Panc1 (cell line): ENCODE data around the gene PROX1. TPM values are rescaled to one million over a fixed set of nuclear protein-coding genes. Genes with fewer than 3 reads are reported as not detected.

ENCODE experiments used
- ATAC-seq: fragments of 200-7000 bp; cut with Tn5 transposase; 2 replicates; pipeline ENCODE4 v1.9.1; 2020; ENCODE audit warnings: mild to moderate bottlenecking, moderate library complexity
- BruUV-seq: library from RNA; stranded (reverse); fragments of 400-500 nt; replicated peaks from 2 replicates; lab custom pipeline; 2021; lab: Mats Ljungman, UMichigan
- CTCF ChIA-PET: fragments of 300-600 bp; sonication (Branson Sonifier 250); formaldehyde crosslinking; loops from one replicate; lab custom pipeline; 2022; ENCODE audit warnings: antibody characterized with exemption; lab: Charles Lee
- POLR2A ChIA-PET: fragments of 300-600 bp; sonication (Branson Sonifier 250); formaldehyde crosslinking; loops from one replicate; lab custom pipeline; 2022; ENCODE audit warnings: antibody characterized with exemption; lab: Charles Lee
- DNase-seq: peaks from one replicate; pipeline ENCODE4 v3.0.0-alpha.2; 2010; ENCODE audit warnings: low read depth, low spot score
- H3K27ac ChIP-seq: 2 replicates; pipeline ENCODE4 v1.5.1; 2011; ENCODE audit warnings: mild to moderate bottlenecking, low read length, inconsistent platforms
- H3K27me3 ChIP-seq: fragments of 200-500 bp; sonication (Bioruptor generic); 2 replicates; pipeline ENCODE4 v1.6.0; 2014; ENCODE audit warnings: low read length, inconsistent platforms; ENCODE audit not compliant: control insufficient read depth, insufficient read depth
- H3K36me3 ChIP-seq: fragments of 200-500 bp; sonication (Bioruptor generic); 2 replicates; pipeline ENCODE4 v1.5.1; 2014; ENCODE audit warnings: inconsistent platforms, mild to moderate bottlenecking, low read length, moderate library complexity; ENCODE audit not compliant: control insufficient read depth, insufficient read depth
- H3K4me1 ChIP-seq: 2 replicates; pipeline ENCODE4 v1.5.1; 2011; ENCODE audit warnings: inconsistent platforms, mild to moderate bottlenecking, low read length, moderate library complexity; ENCODE audit not compliant: control insufficient read depth, insufficient read depth
- H3K4me3 ChIP-seq, 2 experiments: 2 replicates each; pipeline ENCODE4 v1.5.1; 2011 to 2012; ENCODE audit warnings: low read depth in 2 of 2, low read length in 2 of 2, mild to moderate bottlenecking in 2 of 2, inconsistent platforms in 1 of 2, moderate library complexity in 1 of 2
- H3K9me3 ChIP-seq: fragments of 200-500 bp; sonication (Bioruptor generic); 2 replicates; pipeline ENCODE4 v1.5.1; 2014; ENCODE audit warnings: low read depth, mild to moderate bottlenecking, inconsistent platforms, low read length, moderate library complexity; ENCODE audit not compliant: control insufficient read depth, insufficient read depth
- POLR2AphosphoS5 ChIP-seq: IDR thresholded peaks from 2 replicates; pipeline ENCODE4 v1.6.1; 2012; ENCODE audit warnings: mild to moderate bottlenecking, low read depth, low read length, moderate library complexity
- SIN3A ChIP-seq: IDR thresholded peaks from 2 replicates; pipeline ENCODE4 v1.6.1; 2012; ENCODE audit warnings: low read depth, mild to moderate bottlenecking, low read length, moderate library complexity, borderline replicate concordance; ENCODE audit not compliant: insufficient read depth
- TCF7L2 ChIP-seq: IDR thresholded peaks from 2 replicates; pipeline ENCODE4 v1.6.1; 2011; ENCODE audit warnings: mild to moderate bottlenecking, low read depth, low read length, inconsistent platforms
- in situ Hi-C: cut with HindIII; loops from 2 replicates; pipeline ENCODE4 v1.10.0; 2016; ENCODE audit warnings: low sequenced_read_pairs, low pct_unique_long_range_greater_than_20kb
- intact Hi-C: fragments of 100-400 bp; cut with micrococcal nuclease; formaldehyde crosslinking; loops from one replicate; pipeline ENCODE4 v1.10.0; 2022; ENCODE audit not compliant: unreplicated experiment
- total RNA-seq: library from RNA; stranded (reverse); gene quantifications from one replicate; pipeline ENCODE4 v1.2.1, GENCODE V29; 2021; ENCODE audit not compliant: unreplicated experiment
- TF ChIP-seq, protein P1 (sequence below): fragments of 450-650 bp; IDR thresholded peaks from 2 replicates; pipeline ENCODE4 v1.5.1; 2017; ENCODE audit warnings: mild to moderate bottlenecking
- TF ChIP-seq, protein P2 (sequence below), 2 experiments: IDR thresholded peaks; 2 replicates each; pipeline ENCODE4 v1.6.1; 2011 to 2012; ENCODE audit warnings: low read depth in 2 of 2, control low read depth in 1 of 2, low read length in 1 of 2, mild to moderate bottlenecking in 1 of 2, moderate library complexity in 1 of 2; ENCODE audit not compliant: insufficient read depth in 1 of 2

Gene PROX1
- total RNA-seq, 1 experiment from 2014 or later = 0.13 TPM

DNA sequence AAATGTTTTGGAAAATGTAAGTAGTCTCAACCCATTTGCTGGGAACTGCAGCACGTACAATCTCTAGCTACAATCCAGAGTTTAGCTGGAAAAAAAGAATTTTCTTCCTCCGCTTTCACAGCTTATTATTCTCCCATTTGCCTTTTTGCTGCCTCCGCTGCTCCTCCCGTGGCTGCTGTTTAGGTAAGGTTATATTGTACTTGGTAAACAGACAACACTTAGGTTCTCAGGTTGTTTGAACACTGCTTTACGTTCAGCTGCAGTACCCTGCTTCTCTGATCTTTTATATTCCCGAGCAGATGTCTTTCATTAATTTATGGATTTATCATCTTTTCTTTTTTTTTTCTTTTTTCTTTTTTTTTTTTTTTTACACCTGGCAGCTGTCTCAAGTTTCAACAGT is 14.3 kb downstream of the PROX1 start:
- no peak for DNase-seq
- no peaks in the 10 kb centered on the region for H3K36me3 ChIP-seq
- BruUV-seq = no TSS peak
- no peak overlapping the region for H3K4me3 ChIP-seq
- H3K4me1 ChIP-seq = no peaks in the 10 kb centered on the region
- H3K9me3 ChIP-seq = no peaks in the 10 kb centered on the region
- TF ChIP-seq POLR2AphosphoS5 (no peak), SIN3A (no peak), TCF7L2 (no peak)
- TF ChIP-seq, protein P1, sequence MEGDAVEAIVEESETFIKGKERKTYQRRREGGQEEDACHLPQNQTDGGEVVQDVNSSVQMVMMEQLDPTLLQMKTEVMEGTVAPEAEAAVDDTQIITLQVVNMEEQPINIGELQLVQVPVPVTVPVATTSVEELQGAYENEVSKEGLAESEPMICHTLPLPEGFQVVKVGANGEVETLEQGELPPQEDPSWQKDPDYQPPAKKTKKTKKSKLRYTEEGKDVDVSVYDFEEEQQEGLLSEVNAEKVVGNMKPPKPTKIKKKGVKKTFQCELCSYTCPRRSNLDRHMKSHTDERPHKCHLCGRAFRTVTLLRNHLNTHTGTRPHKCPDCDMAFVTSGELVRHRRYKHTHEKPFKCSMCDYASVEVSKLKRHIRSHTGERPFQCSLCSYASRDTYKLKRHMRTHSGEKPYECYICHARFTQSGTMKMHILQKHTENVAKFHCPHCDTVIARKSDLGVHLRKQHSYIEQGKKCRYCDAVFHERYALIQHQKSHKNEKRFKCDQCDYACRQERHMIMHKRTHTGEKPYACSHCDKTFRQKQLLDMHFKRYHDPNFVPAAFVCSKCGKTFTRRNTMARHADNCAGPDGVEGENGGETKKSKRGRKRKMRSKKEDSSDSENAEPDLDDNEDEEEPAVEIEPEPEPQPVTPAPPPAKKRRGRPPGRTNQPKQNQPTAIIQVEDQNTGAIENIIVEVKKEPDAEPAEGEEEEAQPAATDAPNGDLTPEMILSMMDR = no peak
- TF ChIP-seq, protein P2, sequence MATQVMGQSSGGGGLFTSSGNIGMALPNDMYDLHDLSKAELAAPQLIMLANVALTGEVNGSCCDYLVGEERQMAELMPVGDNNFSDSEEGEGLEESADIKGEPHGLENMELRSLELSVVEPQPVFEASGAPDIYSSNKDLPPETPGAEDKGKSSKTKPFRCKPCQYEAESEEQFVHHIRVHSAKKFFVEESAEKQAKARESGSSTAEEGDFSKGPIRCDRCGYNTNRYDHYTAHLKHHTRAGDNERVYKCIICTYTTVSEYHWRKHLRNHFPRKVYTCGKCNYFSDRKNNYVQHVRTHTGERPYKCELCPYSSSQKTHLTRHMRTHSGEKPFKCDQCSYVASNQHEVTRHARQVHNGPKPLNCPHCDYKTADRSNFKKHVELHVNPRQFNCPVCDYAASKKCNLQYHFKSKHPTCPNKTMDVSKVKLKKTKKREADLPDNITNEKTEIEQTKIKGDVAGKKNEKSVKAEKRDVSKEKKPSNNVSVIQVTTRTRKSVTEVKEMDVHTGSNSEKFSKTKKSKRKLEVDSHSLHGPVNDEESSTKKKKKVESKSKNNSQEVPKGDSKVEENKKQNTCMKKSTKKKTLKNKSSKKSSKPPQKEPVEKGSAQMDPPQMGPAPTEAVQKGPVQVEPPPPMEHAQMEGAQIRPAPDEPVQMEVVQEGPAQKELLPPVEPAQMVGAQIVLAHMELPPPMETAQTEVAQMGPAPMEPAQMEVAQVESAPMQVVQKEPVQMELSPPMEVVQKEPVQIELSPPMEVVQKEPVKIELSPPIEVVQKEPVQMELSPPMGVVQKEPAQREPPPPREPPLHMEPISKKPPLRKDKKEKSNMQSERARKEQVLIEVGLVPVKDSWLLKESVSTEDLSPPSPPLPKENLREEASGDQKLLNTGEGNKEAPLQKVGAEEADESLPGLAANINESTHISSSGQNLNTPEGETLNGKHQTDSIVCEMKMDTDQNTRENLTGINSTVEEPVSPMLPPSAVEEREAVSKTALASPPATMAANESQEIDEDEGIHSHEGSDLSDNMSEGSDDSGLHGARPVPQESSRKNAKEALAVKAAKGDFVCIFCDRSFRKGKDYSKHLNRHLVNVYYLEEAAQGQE (IDR thresholded peaks at IDR 0.05; ENCODE audit: insufficient read depth in 1 of 2, low read depth in 2 of 2, low read length in 1 of 2) = no peak
- CTCF ChIA-PET = no interaction called here
- peaks cover 19% of the 10 kb centered on the region for H3K27me3 ChIP-seq
- intact Hi-C loops (no loop called here), in situ Hi-C loops (no loop called here)
- no peak overlapping the region for H3K27ac ChIP-seq
- POLR2A ChIA-PET = no interaction called here
- ATAC-seq = no peak

DNA sequence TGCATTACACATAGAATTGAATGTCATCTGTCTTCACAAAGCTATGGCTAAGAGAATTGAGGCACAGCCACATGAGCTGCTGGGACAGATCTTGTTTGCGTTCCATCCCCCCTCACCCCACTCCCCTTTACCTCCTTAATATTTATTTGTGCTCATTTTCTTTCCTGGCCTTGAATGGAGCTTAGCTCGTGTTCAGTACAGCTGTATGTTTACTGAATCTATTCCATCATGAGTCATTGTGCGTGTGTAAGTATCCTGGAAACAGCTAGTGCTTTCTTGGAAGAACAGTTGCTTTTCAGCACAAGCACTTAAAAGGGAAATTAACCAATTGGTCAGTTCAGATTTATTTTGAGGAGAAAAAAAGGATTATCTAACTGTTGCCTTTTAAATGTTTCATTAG is 14.7 kb downstream of the PROX1 start:
- Histone ChIP-seq H3K4me1 (no peaks in the 10 kb centered on the region), H3K27ac (no peak overlapping the region), H3K36me3 (no peaks in the 10 kb centered on the region), H3K4me3 (no peak overlapping the region), H3K9me3 (no peaks in the 10 kb centered on the region), H3K27me3 (peaks cover 19% of the 10 kb centered on the region)
- ChIA-PET CTCF (no interaction called here), POLR2A (no interaction called here)
- in situ Hi-C loops = no loop called here
- intact Hi-C loops = no loop called here
- ATAC-seq = no peak
- no TSS peak for BruUV-seq
- TF ChIP-seq, protein P2 (IDR thresholded peaks at IDR 0.05; ENCODE audit: insufficient read depth in 1 of 2, low read depth in 2 of 2, low read length in 1 of 2) = no peak
- TF ChIP-seq TCF7L2 = no peak
- TF ChIP-seq, protein P1 = no peak
- TF ChIP-seq SIN3A = no peak
- TF ChIP-seq POLR2AphosphoS5 = no peak
- no peak for DNase-seq
